GM12892 (cell line): ENCODE results near the gene LIF.

Experiments used
- POLR2A ChIP-seq: IDR thresholded peaks from 2 replicates; pipeline ENCODE4 v1.6.1; 2011; ENCODE audit warnings: low read depth, low read length, control low read depth
- POLR2AphosphoS5 ChIP-seq: IDR thresholded peaks from 2 replicates; pipeline ENCODE4 v1.6.1; 2011; ENCODE audit warnings: low read depth, low read length, control low read depth
- TAF1 ChIP-seq: IDR thresholded peaks from 2 replicates; pipeline ENCODE4 v1.6.1; 2011; ENCODE audit warnings: low read depth, mild to moderate bottlenecking, control low read depth, low read length, borderline replicate concordance

DNA sequence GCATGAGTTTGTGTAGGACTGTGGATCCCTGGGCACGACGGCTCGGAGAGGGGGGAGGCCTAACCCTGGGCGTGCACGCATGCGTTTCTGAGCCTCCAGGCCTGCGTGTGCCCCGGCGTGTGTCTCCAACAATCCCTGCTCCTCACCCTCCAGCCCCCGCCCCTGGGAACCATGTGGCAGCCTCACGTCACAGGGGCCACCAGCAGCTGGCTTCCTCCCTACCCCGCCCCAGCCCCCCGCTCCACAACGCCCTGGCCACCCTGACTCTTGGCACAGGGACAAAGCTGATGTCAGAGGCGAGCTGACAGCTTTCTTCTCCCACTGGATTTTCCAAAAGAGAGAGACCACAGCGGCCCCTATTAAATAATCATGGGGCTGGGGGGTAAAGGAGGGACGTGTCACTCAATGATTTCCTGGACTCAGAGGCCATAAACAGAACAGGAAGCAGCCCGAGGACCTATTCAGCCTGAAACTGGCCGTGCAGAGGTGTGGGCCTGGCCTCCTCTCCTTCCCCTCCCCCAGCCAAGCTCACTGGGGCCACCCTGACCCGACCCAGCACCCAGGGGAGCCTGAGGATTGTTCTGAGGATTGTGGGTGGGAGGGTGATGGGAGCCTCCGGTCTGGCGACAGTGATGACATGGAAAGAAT lies 6.8 kb upstream of the LIF start:
- no peak for TF ChIP-seq POLR2AphosphoS5
- no peak for TF ChIP-seq POLR2A
- no peak for TF ChIP-seq TAF1
